Thoracic aorta (tissue), 2 donors: ENCODE data around the gene RERG. TPM values are rescaled to one million over a fixed set of nuclear protein-coding genes. Genes with fewer than 3 reads are reported as not detected.

Experiments used
- ATAC-seq: fragments of 150-250 bp; one replicate; pipeline ENCODE4 v1.8.0; 2017; ENCODE audit warnings: low read depth; ENCODE audit not compliant: insufficient number of reproducible peaks, low FRiP score
- DNase-seq: peaks from one replicate; pipeline ENCODE4 v3.0.0-alpha.2; 2020; ENCODE audit warnings: low spot score
- H3K27ac ChIP-seq, 2 donors: fragments of 200-600 bp; sonication (generic); 1 replicate in 1 of 2; 2 replicates in 1 of 2; pipeline ENCODE4 v1.5.1; 2016; ENCODE audit warnings: mild to moderate bottlenecking in 2 of 2, moderate library complexity in 2 of 2
- H3K27me3 ChIP-seq: fragments of 200-600 bp; sonication (generic); replicated peaks from 2 replicates; pipeline ENCODE4 v1.6.0; 2016; ENCODE audit warnings: mild to moderate bottlenecking; ENCODE audit not compliant: insufficient read depth
- H3K36me3 ChIP-seq: fragments of 200-600 bp; sonication (generic); one replicate; pipeline ENCODE4 v1.5.1; 2016
- H3K4me1 ChIP-seq, 2 donors: fragments of 200-600 bp; sonication (generic); 1 replicate in 1 of 2; 2 replicates in 1 of 2; pipeline versions ENCODE4 v1.5.1 to v1.6.0; 2016; ENCODE audit warnings: low read depth in 2 of 2, mild to moderate bottlenecking in 1 of 2; ENCODE audit not compliant: control insufficient read depth in 1 of 2
- H3K4me3 ChIP-seq: fragments of 200-600 bp; sonication (generic); 2 replicates; pipeline ENCODE4 v1.5.1; 2016; ENCODE audit warnings: mild to moderate bottlenecking
- H3K9me3 ChIP-seq: fragments of 200-600 bp; sonication (generic); 2 replicates; pipeline ENCODE4 v1.5.1; 2016
- total RNA-seq, 2 donors: library from RNA; depleted of rRNA; stranded (reverse); fragments of >200 nt; gene quantifications; one replicate each; pipeline versions ENCODE4 v1.1.0 to v1.2.3, GENCODE V29; 2016
- TF ChIP-seq, protein P1 (sequence below): fragments of 200-600 bp; sonication (generic); IDR thresholded peaks from one replicate; pipeline ENCODE4 v1.5.1; 2019; ENCODE audit warnings: antibody characterized with exemption

Gene RERG
- total RNA-seq, result 100 to 1,000 TPM in 1 of 2 donors, 10 to 100 TPM in 1; 92.3 to 120 TPM

GRCh38 chr12:15220915-15221885 is at the start of gene RERG:
TSS of gene RERG (minus strand) at chr12:15221417. CDS start at chr12:15217489, 3,928 bp downstream.
- peaks cover 14 to 38% of the 10 kb centered on the region in 2 donors for H3K4me1 ChIP-seq
- H3K27me3 ChIP-seq, result no peaks in the 10 kb centered on the region
- no peak for DNase-seq
- H3K4me3 ChIP-seq, result peak within 1 kb of the TSS; percentile 80
- no peaks in the 10 kb centered on the region for H3K9me3 ChIP-seq
- ATAC-seq, result peak; percentile 91
- no peaks in the 10 kb centered on the region for H3K36me3 ChIP-seq
- peak within 1 kb of the TSS; percentile 85 to 86 for H3K27ac ChIP-seq
- TF ChIP-seq, protein P1, sequence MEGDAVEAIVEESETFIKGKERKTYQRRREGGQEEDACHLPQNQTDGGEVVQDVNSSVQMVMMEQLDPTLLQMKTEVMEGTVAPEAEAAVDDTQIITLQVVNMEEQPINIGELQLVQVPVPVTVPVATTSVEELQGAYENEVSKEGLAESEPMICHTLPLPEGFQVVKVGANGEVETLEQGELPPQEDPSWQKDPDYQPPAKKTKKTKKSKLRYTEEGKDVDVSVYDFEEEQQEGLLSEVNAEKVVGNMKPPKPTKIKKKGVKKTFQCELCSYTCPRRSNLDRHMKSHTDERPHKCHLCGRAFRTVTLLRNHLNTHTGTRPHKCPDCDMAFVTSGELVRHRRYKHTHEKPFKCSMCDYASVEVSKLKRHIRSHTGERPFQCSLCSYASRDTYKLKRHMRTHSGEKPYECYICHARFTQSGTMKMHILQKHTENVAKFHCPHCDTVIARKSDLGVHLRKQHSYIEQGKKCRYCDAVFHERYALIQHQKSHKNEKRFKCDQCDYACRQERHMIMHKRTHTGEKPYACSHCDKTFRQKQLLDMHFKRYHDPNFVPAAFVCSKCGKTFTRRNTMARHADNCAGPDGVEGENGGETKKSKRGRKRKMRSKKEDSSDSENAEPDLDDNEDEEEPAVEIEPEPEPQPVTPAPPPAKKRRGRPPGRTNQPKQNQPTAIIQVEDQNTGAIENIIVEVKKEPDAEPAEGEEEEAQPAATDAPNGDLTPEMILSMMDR, result peak; percentile 100

DNA sequence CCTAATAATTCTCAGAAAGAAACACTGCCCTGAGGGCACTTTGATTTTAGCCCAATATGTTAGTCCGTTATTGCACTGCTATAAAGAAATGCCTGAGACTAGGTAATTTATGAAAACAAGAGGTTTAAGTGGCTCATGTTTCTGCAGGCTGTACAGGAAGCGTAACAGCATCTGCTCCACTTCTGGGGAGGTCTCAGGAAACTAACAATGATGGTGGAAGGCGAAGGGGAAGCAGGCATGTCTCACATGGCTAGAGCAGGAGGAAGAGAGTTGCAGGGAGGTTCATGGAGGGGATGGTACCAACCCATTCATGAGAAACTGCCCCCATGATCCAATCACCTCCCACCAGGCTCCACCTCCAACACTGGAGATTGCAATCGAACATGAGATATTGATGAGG is 49.4 kb upstream of the RERG start:
- H3K27me3 ChIP-seq, result no peaks in the 10 kb centered on the region
- TF ChIP-seq, protein P1, result no peak
- no peaks in the 10 kb centered on the region for H3K9me3 ChIP-seq
- H3K4me1 ChIP-seq, result peaks cover 13 to 21% of the 10 kb centered on the region in 2 donors
- ATAC-seq (no peak), DNase-seq (no peak)
- H3K36me3 ChIP-seq, result no peaks in the 10 kb centered on the region
- no peak overlapping the region for H3K27ac ChIP-seq
- no peak overlapping the region for H3K4me3 ChIP-seq

DNA sequence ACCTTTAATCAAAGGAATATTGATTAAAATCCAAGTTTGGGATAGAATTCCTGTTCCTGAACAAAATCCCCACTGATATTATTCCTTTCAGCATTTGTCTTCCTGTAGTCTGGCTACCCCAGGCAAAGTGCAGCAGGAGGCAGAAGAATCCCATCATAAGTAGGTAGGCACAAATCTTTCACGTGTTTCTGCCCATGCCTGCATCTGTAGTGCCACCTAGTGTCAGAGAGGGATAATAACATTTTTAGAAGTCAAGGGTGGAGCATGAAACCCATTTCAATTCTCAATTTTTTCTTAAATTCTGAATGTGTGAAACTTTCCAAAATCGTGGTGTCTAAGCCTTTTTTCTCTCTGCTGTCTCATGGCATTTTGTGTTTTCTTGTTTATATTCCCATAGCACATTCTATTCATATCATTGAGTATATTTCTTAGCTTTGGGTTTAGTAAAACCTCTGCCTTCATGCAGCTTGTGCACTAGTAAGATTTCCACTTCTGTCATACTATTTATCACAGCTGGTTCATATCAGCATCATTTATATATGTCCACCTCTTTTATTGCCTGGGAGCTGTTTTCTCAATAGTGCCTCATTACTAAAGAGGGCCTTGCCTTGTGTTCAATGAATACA is 47.8 kb upstream of the RERG start:
- H3K36me3 ChIP-seq, result no peaks in the 10 kb centered on the region
- DNase-seq (no peak), ATAC-seq (peak; percentile 69)
- no peak overlapping the region for H3K27ac ChIP-seq
- no peaks in the 10 kb centered on the region for H3K27me3 ChIP-seq
- TF ChIP-seq, protein P1, result peak; percentile 85
- H3K9me3 ChIP-seq, result no peaks in the 10 kb centered on the region
- H3K4me3 ChIP-seq, result no peak overlapping the region
- peaks cover 0 to 6% of the 10 kb centered on the region in 2 donors for H3K4me1 ChIP-seq

GRCh38 chr12:15268309-15268708 is 47.1 kb upstream of the RERG start:
- DNase-seq (no peak), ATAC-seq (no peak)
- no peaks in the 10 kb centered on the region for H3K4me1 ChIP-seq
- no peaks in the 10 kb centered on the region for H3K27me3 ChIP-seq
- H3K9me3 ChIP-seq, result no peaks in the 10 kb centered on the region
- H3K36me3 ChIP-seq, result no peaks in the 10 kb centered on the region
- H3K27ac ChIP-seq, result no peak overlapping the region
- TF ChIP-seq, protein P1, result no peak
- H3K4me3 ChIP-seq, result no peak overlapping the region

- ATAC-seq (no peak), DNase-seq (no peak)
- no peaks in the 10 kb centered on the region for H3K27me3 ChIP-seq
These were observed 44.7 kb upstream of the RERG start for GRCh38 chr12:15265875-15266274.

More at GRCh38 chr12:15265875-15266274, 44.7 kb upstream of the RERG start:
- no peaks in the 10 kb centered on the region for H3K9me3 ChIP-seq
- TF ChIP-seq, protein P1, result no peak
- no peak overlapping the region for H3K27ac ChIP-seq
- H3K4me3 ChIP-seq, result no peak overlapping the region
- H3K4me1 ChIP-seq, result no peaks in the 10 kb centered on the region
- no peaks in the 10 kb centered on the region for H3K36me3 ChIP-seq
